GM19238 (cell line): ENCODE measurements around the gene NCKIPSD.

Experiments
- DNase-seq: peaks from one replicate; pipeline ENCODE4 v3.0.0; 2011; ENCODE audit warnings: low spot score; ENCODE audit not compliant: insufficient read length

The NCKIPSD gene

GRCh38 chr3:48696601-48697000 is 10.9 kb upstream of the NCKIPSD start:
- no peak for DNase-seq

GRCh38 chr3:48696156-48696555 is 10.4 kb upstream of the NCKIPSD start:
- no peak for DNase-seq

- DNase-seq = no peak
These were observed 9.7 kb upstream of the NCKIPSD start for GRCh38 chr3:48695393-48695753.

GRCh38 chr3:48694610-48695392 is 9.1 kb upstream of the NCKIPSD start:
- no peak for DNase-seq

GRCh38 chr3:48693826-48694225 is 8.1 kb upstream of the NCKIPSD start:
- DNase-seq = no peak

- DNase-seq = no peak
These were observed 6.8 kb upstream of the NCKIPSD start for GRCh38 chr3:48692551-48692950.

- no peak for DNase-seq
These were observed 5.2 kb upstream of the NCKIPSD start for GRCh38 chr3:48690846-48691458.

GRCh38 chr3:48689384-48689783 is 3.7 kb upstream of the NCKIPSD start:
- no peak for DNase-seq

GRCh38 chr3:48688737-48689075 is 3.0 kb upstream of the NCKIPSD start:
- no peak for DNase-seq

- DNase-seq = no peak
These were observed 2.5 kb upstream of the NCKIPSD start for GRCh38 chr3:48688032-48688736.

GRCh38 chr3:48687220-48687678 is 1.5 kb upstream of the NCKIPSD start:
- no peak for DNase-seq

- DNase-seq = no peak
These were observed 964 bp upstream of the NCKIPSD start for GRCh38 chr3:48686538-48687219.

- DNase-seq = no peak
These were observed 467 bp downstream of the NCKIPSD start for GRCh38 chr3:48685293-48685602.

- DNase-seq = no peak
These were observed 1.1 kb downstream of the NCKIPSD start for GRCh38 chr3:48684480-48685143.

GRCh38 chr3:48684054-48684349 is 1.7 kb downstream of the NCKIPSD start:
- no peak for DNase-seq

GRCh38 chr3:48682786-48683185 is 2.9 kb downstream of the NCKIPSD start:
- no peak for DNase-seq

GRCh38 chr3:48681974-48682610 is 3.6 kb downstream of the NCKIPSD start:
- DNase-seq = no peak

- no peak for DNase-seq
These were observed 4.2 kb downstream of the NCKIPSD start for GRCh38 chr3:48681541-48681880.

- DNase-seq = no peak
These were observed 4.7 kb downstream of the NCKIPSD start for GRCh38 chr3:48680811-48681540.

- DNase-seq = no peak
These were observed 6.0 kb downstream of the NCKIPSD start for GRCh38 chr3:48679411-48680391.
